GM23248 (cell line): ENCODE data around the gene EEF2K. TPM values are rescaled to one million over a fixed set of nuclear protein-coding genes. Genes with fewer than 3 reads are reported as not detected.
"Not testable (repeated sequence)": the region's sequence is repeated elsewhere in the genome, so short reads cannot be mapped to it uniquely, and the experiment has no call there.

Experiments used
- DNase-seq: peaks from one replicate; pipeline ENCODE4 v3.0.0-alpha.2; 2015
- H2AFZ ChIP-seq: fragments of 200-600 bp; sonication (generic); 2 replicates; pipeline ENCODE4 v1.6.1; 2016; ENCODE audit warnings: antibody characterized with exemption
- H3F3A ChIP-seq: fragments of 200-600 bp; sonication (generic); 2 replicates; pipeline ENCODE4 v1.6.1; 2016; ENCODE audit warnings: mild to moderate bottlenecking, antibody characterized with exemption, mixed run types; ENCODE audit not compliant: insufficient read depth
- H3K27ac ChIP-seq: fragments of 200-600 bp; sonication (generic); 2 replicates; pipeline ENCODE4 v1.5.1; 2016; ENCODE audit warnings: mild to moderate bottlenecking
- H3K27me3 ChIP-seq: fragments of 200-600 bp; sonication (generic); replicated peaks from 2 replicates; pipeline ENCODE4 v1.6.1; 2016; ENCODE audit warnings: mild to moderate bottlenecking; ENCODE audit not compliant: insufficient read depth
- H3K36me3 ChIP-seq: fragments of 200-600 bp; sonication (generic); 2 replicates; pipeline ENCODE4 v1.6.1; 2016; ENCODE audit warnings: low read depth, mild to moderate bottlenecking
- H3K4me1 ChIP-seq: fragments of 200-600 bp; sonication (generic); 2 replicates; pipeline ENCODE4 v1.6.1; 2016; ENCODE audit warnings: mild to moderate bottlenecking; ENCODE audit not compliant: insufficient read depth
- H3K4me2 ChIP-seq: fragments of 200-600 bp; sonication (generic); one replicate; pipeline ENCODE4 v1.6.1; 2016; ENCODE audit warnings: mild to moderate bottlenecking; ENCODE audit not compliant: unreplicated experiment
- H3K4me3 ChIP-seq: fragments of 200-600 bp; sonication (generic); 2 replicates; pipeline ENCODE4 v1.5.1; 2016; ENCODE audit warnings: mild to moderate bottlenecking
- H3K79me2 ChIP-seq: fragments of 200-600 bp; sonication (generic); 2 replicates; pipeline ENCODE4 v1.6.1; 2016; ENCODE audit warnings: mild to moderate bottlenecking; ENCODE audit not compliant: insufficient read depth
- H3K9ac ChIP-seq: fragments of 200-600 bp; sonication (generic); 2 replicates; pipeline ENCODE4 v1.6.1; 2016; ENCODE audit warnings: mild to moderate bottlenecking
- H3K9me2 ChIP-seq: fragments of 200-600 bp; sonication (generic); 2 replicates; pipeline ENCODE4 v1.6.1; 2016; ENCODE audit warnings: mixed run types, mild to moderate bottlenecking, moderate library complexity; ENCODE audit not compliant: insufficient read depth
- H3K9me3 ChIP-seq: fragments of 200-600 bp; sonication (generic); one replicate; pipeline ENCODE4 v1.6.1; 2017; ENCODE audit warnings: low read depth
- H4K20me1 ChIP-seq: fragments of 200-600 bp; sonication (generic); 2 replicates; pipeline ENCODE4 v1.6.0; 2016; ENCODE audit not compliant: insufficient read depth
- EZH2 ChIP-seq: fragments of 200-600 bp; sonication (generic); IDR thresholded peaks from 2 replicates; pipeline ENCODE4 v1.6.1; 2018; ENCODE audit warnings: antibody characterized with exemption, mild to moderate bottlenecking; ENCODE audit not compliant: insufficient read depth, poor library complexity, severe bottlenecking
- EZH2phosphoT487 ChIP-seq: fragments of 200-600 bp; sonication (generic); IDR thresholded peaks from 2 replicates; pipeline ENCODE4 v1.6.1; 2018; ENCODE audit warnings: antibody characterized with exemption, moderate library complexity, mild to moderate bottlenecking, low read depth; ENCODE audit not compliant: insufficient read depth
- WGBS, 2 experiments: methylation state at CpG; one replicate each; pipeline ENCODE4 v1.1.6; 2015 to 2017; ENCODE audit warnings: low lambda C conversion rate in 2 of 2, low coverage in 1 of 2; ENCODE audit errors: missing lambda C conversion rate in 2 of 2; 5-methylcytosine and 5-hydroxymethylcytosine counted together
- in situ Hi-C: fragments of 300-500 bp; cut with MboI; formaldehyde crosslinking; loops from 2 replicates; pipeline ENCODE4 v1.15.0; 2020
- polyA plus RNA-seq: library from polyadenylated mRNA; unstranded; fragments of >200 nt; fragmentation: Nextera tagmentation; extraction: Ambion mirVana; gene quantifications from 2 replicates; pipeline ENCODE4 v1.2.1, GENCODE V29; 2016
- total RNA-seq: library from RNA; depleted of rRNA; stranded (reverse); fragments of >200 nt; shearing (Covaris generic); gene quantifications from 2 replicates; pipeline ENCODE4 v1.2.3, GENCODE V29; 2014

EEF2K gene
- total and polyA plus RNA-seq, 2 experiments from 2014 or later = 8.7 to 16.6 TPM

- TF ChIP-seq EZH2phosphoT487 (no peak), EZH2 (no peak)
- H3K9me3 ChIP-seq = no peaks in the 10 kb centered on the region
- H3K79me2 ChIP-seq = peaks cover 99% of the 10 kb centered on the region
- H3K36me3 ChIP-seq = no peaks in the 10 kb centered on the region
- H2AFZ ChIP-seq = no peak overlapping the region
- H3K9ac ChIP-seq = no peak overlapping the region
- H3K27me3 ChIP-seq = no peaks in the 10 kb centered on the region
- H3K4me2 ChIP-seq = no peak overlapping the region
- H3K4me1 ChIP-seq = no peaks in the 10 kb centered on the region
- in situ Hi-C loops = no loop called here
- no peaks in the 10 kb centered on the region for H3K9me2 ChIP-seq
- no peak overlapping the region for H3K27ac ChIP-seq
- no peaks in the 10 kb centered on the region for H3F3A ChIP-seq
- peak; percentile 56 for DNase-seq
- WGBS, 2 experiments = 66 to 68% methylated on average over 9 of the region's 9 CpGs
- H4K20me1 ChIP-seq = peaks cover 7% of the 10 kb centered on the region; the same call in 1 of the 2 replicates
- H3K4me3 ChIP-seq = no peak overlapping the region
These were observed 10.2 kb downstream of the EEF2K start for GRCh38 chr16:22216191-22216831.

GRCh38 chr16:22216832-22217225, 10.8 kb downstream of the EEF2K start:
- H3F3A ChIP-seq, H3K27ac ChIP-seq, H3K4me2 ChIP-seq, H2AFZ ChIP-seq, DNase-seq, H4K20me1 ChIP-seq, H3K36me3 ChIP-seq, H3K27me3 ChIP-seq, H3K4me3 ChIP-seq, H3K9ac ChIP-seq, in situ Hi-C loops, H3K9me2 ChIP-seq, H3K9me3 ChIP-seq, H3K4me1 ChIP-seq: not testable (repeated sequence)
- WGBS, 2 experiments = 94 to 96% methylated on average over 2 to 7 of the region's 7 CpGs
- peaks cover 99% of the 10 kb centered on the region for H3K79me2 ChIP-seq

GRCh38 chr16:22217890-22218730, 12.0 kb downstream of the EEF2K start:
- in situ Hi-C loops = no loop called here

GRCh38 chr16:22219389-22220068, 13.5 kb downstream of the EEF2K start:
- 96 to 98% methylated on average over 3 of the region's 3 CpGs for WGBS, 2 experiments
- Histone ChIP-seq H3K9ac (no peak overlapping the region), H3K9me2 (no peaks in the 10 kb centered on the region), H3K27me3 (no peaks in the 10 kb centered on the region), H3K27ac (no peak overlapping the region), H3K79me2 (peaks cover 99% of the 10 kb centered on the region), H3K4me3 (no peak overlapping the region), H3K4me2 (no peak overlapping the region), H3K36me3 (0 out of 2 replicates have a peak, but pooled peaks cover 4% of the 10 kb centered on the region), H3K9me3 (no peaks in the 10 kb centered on the region), H3K4me1 (no peaks in the 10 kb centered on the region), H2AFZ (no peak overlapping the region), H3F3A (no peaks in the 10 kb centered on the region), H4K20me1 (peaks cover 5% of the 10 kb centered on the region; the same call in 1 of the 2 replicates)
- no peak for TF ChIP-seq EZH2phosphoT487
- no peak for TF ChIP-seq EZH2
- no peak for DNase-seq
- in situ Hi-C loops = no loop called here

More at GRCh38 chr16:22217890-22218730, 12.0 kb downstream of the EEF2K start:
- no peaks in the 10 kb centered on the region for H3K9me2 ChIP-seq
- no peaks in the 10 kb centered on the region for H3K4me1 ChIP-seq
- no peak for TF ChIP-seq EZH2
- TF ChIP-seq EZH2phosphoT487 = no peak
- H4K20me1 ChIP-seq = peaks cover 5% of the 10 kb centered on the region; the same call in 1 of the 2 replicates
- H3K27ac ChIP-seq = no peak overlapping the region
- no peak for DNase-seq
- H3K27me3 ChIP-seq = no peaks in the 10 kb centered on the region
- no peak overlapping the region for H2AFZ ChIP-seq
- no peaks in the 10 kb centered on the region for H3F3A ChIP-seq
- no peak overlapping the region for H3K4me3 ChIP-seq
- peaks cover 99% of the 10 kb centered on the region for H3K79me2 ChIP-seq
- H3K9me3 ChIP-seq = no peaks in the 10 kb centered on the region
- no peak overlapping the region for H3K9ac ChIP-seq
- H3K4me2 ChIP-seq = no peak overlapping the region
- WGBS, 2 experiments = 85 to 87% methylated on average over 18 of the region's 18 CpGs
- no peaks in the 10 kb centered on the region for H3K36me3 ChIP-seq
